Thyroid gland (tissue), 4 donors: ENCODE results near the gene FIGNL2.

ENCODE experiments used
- CTCF ChIP-seq, 6 experiments: fragments of 200-600 bp in 3 of 6; fragments of 450-650 bp in 3 of 6; sonication (generic) in 3 of 6; IDR thresholded peaks; one replicate each; pipeline ENCODE4 v1.5.1; 2016 to 2019; ENCODE audit warnings: antibody characterized with exemption in 6 of 6, mild to moderate bottlenecking in 2 of 6, inconsistent platforms in 1 of 6, moderate library complexity in 1 of 6
- POLR2A ChIP-seq, 2 donors: fragments of 450-650 bp; IDR thresholded peaks; one replicate each; pipeline ENCODE4 v1.6.1; 2017; ENCODE audit warnings: antibody characterized with exemption in 2 of 2, mild to moderate bottlenecking in 2 of 2, moderate library complexity in 1 of 2

GRCh38 chr12:51855586-51856428, 7.3 kb upstream of the FIGNL2 start:
- TF ChIP-seq CTCF (IDR thresholded peaks at IDR 0.05): no peak
- no peak for TF ChIP-seq POLR2A (IDR thresholded peaks at IDR 0.05)
